ENCODE results near the gene DDX39B.
A peak's percentile ranks its signal among the peaks of the same experiment; 100 is the strongest.
"Not testable (repeated sequence)": the region's sequence is repeated elsewhere in the genome, so short reads cannot be mapped to it uniquely, and the experiment has no call there.

The DDX39B gene

GRCh38 chr6:31541658-31542521, at the start of gene DDX39B:
TSS of gene DDX39B (minus strand) at chr6:31542003. CDS start at chr6:31540532, 1,471 bp downstream.
- peak; percentile 89 to 91 for DNase-seq (ENCODE audit: low read depth in 2 of 2)

GRCh38 chr6:31590691-31591090, 48.9 kb upstream of the DDX39B start:
- not testable (repeated sequence) for DNase-seq (ENCODE audit: low read depth in 2 of 2)

- DNase-seq (ENCODE audit: low read depth in 2 of 2): no peak
Observed at GRCh38 chr6:31588871-31589650, 47.3 kb upstream of the DDX39B start.

GRCh38 chr6:31587791-31588777, 46.3 kb upstream of the DDX39B start:
- DNase-seq (ENCODE audit: low read depth in 2 of 2): no peak

GRCh38 chr6:31586599-31587281, 44.9 kb upstream of the DDX39B start:
- no peak for DNase-seq (ENCODE audit: low read depth in 2 of 2)

- DNase-seq (ENCODE audit: low read depth in 2 of 2): no peak
Observed at GRCh38 chr6:31586008-31586407, 44.2 kb upstream of the DDX39B start, which contains the start of gene LST1. TSS of gene LST1 (plus strand) at chr6:31586277. CDS start at chr6:31587300, 1,023 bp downstream.

- DNase-seq (ENCODE audit: low read depth in 2 of 2): no peak
Observed at GRCh38 chr6:31585491-31585890, 43.7 kb upstream of the DDX39B start.

GRCh38 chr6:31582230-31582643, 40.4 kb upstream of the DDX39B start, which contains the start of gene LTB:
TSS of gene LTB (minus strand) at chr6:31582424. CDS start at chr6:31582417, 7 bp downstream.
- DNase-seq (ENCODE audit: low read depth in 2 of 2): no peak

GRCh38 chr6:31581434-31582229, 39.8 kb upstream of the DDX39B start:
- DNase-seq (ENCODE audit: low read depth in 2 of 2): no peak

GRCh38 chr6:31580807-31581433, 39.1 kb upstream of the DDX39B start:
- DNase-seq (ENCODE audit: low read depth in 2 of 2): peak; percentile 77 to 86

GRCh38 chr6:31580438-31580740, 38.6 kb upstream of the DDX39B start:
- no peak for DNase-seq (ENCODE audit: low read depth in 2 of 2)

- DNase-seq (ENCODE audit: low read depth in 2 of 2): no peak
Observed at GRCh38 chr6:31579546-31580437, 38.0 kb upstream of the DDX39B start.

GRCh38 chr6:31579119-31579505, 37.3 kb upstream of the DDX39B start:
- DNase-seq (ENCODE audit: low read depth in 2 of 2): no peak

- no peak for DNase-seq (ENCODE audit: low read depth in 2 of 2)
Observed at GRCh38 chr6:31578184-31579118, 36.6 kb upstream of the DDX39B start.

- no peak for DNase-seq (ENCODE audit: low read depth in 2 of 2)
Observed at GRCh38 chr6:31577579-31577966, 35.8 kb upstream of the DDX39B start.

- DNase-seq (ENCODE audit: low read depth in 2 of 2): no peak
Observed at GRCh38 chr6:31576897-31577578, 35.2 kb upstream of the DDX39B start.
